Kidney capillary endothelial cell (primary cell): ENCODE measurements around the gene KLHDC8A.

ENCODE experiments used
- DNase-seq: peaks from one replicate; pipeline ENCODE4 v3.0.0-alpha.2; 2018; ENCODE audit warnings: low spot score

Gene KLHDC8A

GRCh38 chr1:205296154-205296553, 60.6 kb downstream of the KLHDC8A start:
- no peak for DNase-seq

DNA sequence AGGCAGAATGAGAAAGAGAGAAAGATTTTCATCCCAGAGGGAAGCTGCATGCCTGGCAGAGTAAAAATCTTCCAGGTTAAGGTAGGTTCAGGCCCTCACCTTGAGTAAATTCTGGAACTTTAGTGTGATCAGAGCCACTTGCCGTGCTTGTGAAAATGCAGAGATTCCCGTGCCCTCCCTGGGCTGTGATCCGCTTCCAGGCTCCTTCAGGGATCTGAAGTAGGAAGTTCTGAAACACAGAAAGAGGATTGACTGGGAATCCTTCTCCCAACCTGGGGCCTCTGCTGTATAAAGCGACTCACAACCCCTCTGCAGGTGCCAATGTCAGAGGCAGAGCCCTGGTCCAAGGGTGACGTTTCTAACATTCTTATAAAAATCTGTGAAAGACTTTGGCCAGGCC, 61.8 kb downstream of the KLHDC8A start:
- no peak for DNase-seq

GRCh38 chr1:205294175-205294917, 62.4 kb downstream of the KLHDC8A start:
- DNase-seq, result peak; percentile 94

- DNase-seq, result no peak
These were observed 63.2 kb downstream of the KLHDC8A start for GRCh38 chr1:205293350-205294074.

DNA sequence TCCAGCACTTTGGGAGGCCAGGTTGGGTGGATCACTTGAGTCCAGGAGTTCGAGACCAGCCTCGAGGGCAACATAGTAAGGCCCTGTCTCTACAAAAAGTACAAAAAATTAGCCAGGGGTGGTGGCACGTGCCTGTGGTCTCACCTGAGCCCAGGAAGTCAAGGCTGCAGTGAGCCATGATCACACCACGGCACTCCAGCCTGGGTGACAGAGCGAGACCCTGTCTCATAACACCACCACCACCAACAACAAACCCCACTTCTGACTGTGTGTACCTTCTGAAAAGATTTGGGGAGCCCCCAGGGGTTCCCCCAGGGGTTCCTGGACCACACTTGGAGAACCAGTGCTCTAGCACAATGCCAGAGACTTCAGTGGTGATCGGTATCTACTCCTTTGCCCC, 65.1 kb downstream of the KLHDC8A start:
- DNase-seq, result no peak

- peak; percentile 57 for DNase-seq
These were observed 68.8 kb downstream of the KLHDC8A start for GRCh38 chr1:205287767-205288559.

GRCh38 chr1:205287076-205287475, 69.6 kb downstream of the KLHDC8A start:
- DNase-seq, result no peak

- no peak for DNase-seq
These were observed 70.3 kb downstream of the KLHDC8A start for GRCh38 chr1:205286335-205286950.
